HG02678 (cell line): ENCODE data around the gene HOXA11.

Experiments used
- ATAC-seq: cut with Tn5 transposase; IDR thresholded peaks from one replicate; pipeline ENCODE4 v1.9.1; 2021; ENCODE audit warnings: mild to moderate bottlenecking, moderate library complexity; ENCODE audit not compliant: unreplicated experiment

The HOXA11 gene

DNA sequence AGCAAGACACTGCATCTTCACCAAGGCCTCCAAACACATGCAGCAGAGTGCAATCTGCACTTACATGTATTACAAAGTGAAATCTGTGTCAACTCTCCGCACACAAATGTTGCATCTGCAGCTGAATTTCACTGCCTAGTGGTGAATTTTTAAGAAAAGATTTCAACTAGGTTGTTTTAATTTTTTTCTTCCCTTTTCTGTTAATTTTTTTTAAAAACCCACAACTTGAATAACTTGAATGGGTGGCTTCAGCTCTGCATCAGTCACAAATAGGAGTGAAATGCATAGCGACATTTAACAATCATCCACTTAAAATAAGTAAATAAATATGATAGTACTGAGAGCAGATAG, 8.9 kb upstream of the HOXA11 start:
- ATAC-seq = no peak

DNA sequence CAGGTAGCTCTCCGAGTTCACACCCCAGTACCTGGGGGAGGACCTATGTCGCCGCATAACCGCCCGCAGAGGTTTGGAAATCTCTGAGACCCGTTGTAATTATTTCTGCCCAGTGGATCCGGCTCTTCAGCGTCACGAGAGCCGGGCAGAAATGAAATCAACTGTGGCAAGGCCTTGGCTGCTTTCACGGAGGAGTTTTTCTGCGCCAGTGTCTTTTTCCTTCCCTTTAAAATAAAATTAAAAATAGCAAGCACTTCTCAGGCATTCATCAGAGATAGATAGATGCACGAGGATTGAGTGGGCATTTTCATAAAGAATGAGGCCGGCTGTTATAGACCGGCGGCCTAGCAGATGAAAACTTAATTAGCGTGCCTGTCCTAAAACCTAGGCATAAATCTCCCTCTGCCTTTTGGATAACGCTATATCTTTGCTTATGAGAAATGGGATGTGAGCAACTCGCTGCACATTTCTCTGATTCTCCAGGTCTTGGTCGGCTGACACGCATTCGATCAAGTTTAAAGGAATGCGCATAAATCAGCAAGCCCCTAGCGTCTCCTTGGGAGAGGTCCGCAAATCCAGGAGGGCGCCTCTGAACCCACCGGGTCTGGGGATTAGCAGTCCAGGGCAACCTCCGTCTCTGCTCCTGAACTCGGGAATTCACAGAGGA, 8.4 kb upstream of the HOXA11 start:
- no peak for ATAC-seq

DNA sequence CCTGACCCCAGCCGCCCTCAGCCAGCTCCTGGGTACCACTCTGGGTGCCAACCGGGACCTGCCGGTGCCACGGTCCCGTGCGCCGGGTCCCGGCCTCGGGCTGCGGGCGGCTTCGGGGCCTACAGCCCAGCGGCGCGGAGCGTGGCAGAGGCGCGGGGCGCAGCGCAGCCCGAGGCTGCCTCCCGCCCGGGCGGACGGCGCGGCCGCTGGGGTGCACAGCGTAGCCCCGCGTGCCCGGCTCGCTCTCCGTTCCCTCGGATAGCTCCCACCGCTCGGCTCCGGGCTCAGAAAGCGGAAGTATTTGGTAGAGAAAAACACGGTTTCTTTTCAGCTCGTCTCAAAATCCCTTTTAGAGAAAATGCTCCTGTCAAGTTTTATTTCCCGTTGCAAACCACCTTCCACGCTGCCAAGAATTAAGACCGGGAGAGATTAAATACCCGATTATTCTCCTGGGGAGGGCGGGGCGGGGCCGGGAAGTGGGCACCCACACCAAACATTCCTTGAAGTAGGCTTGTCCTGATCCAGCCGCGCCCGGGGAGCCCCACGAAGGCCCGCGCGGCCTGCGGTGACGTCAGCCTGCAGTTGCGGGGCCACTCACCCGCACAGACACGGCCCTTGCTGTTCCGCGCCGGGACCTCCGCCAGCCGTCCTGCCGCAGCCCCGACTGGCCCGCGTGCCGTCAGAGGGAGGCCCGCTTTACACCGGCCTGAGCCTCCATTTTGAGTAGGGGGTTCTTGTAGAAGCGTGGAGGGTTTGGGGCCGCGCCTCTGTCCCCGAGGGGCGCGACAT, 7.7 kb upstream of the HOXA11 start:
- ATAC-seq = no peak

DNA sequence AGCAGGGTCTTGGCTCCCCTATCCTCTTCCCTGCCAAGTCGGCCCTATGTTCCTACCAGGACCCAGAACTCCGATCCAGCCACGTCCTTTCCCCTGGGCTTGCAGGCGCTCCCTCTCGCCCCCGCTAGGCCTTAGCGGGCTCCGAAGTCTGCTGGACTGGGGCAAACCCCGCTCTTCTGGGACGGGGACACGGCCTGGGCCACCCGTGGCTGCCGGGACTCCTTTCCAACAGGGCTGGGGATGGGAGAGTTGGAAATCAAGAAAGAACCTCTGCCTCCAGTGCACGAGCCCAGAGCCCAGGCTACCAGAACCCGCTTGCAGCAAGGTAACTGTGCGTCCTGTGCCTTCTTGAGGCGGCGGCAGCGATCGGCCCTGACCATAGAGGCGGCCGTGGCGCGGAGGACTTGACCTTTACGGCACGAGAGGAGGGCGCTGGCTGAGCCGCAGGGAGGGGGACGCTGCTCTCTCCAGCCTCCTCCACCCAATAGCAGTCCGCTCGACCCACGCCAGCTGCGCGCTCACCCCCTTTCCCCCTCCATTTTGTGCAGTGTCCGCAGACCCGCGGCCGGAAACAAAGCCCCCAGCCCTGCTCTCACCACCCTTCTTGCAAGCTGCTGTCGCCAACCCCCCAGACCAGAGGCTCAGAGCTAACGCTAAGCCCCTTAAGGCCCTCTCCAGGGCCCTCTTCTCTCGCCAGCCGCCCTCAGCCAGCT, 7.0 kb upstream of the HOXA11 start:
- no peak for ATAC-seq

DNA sequence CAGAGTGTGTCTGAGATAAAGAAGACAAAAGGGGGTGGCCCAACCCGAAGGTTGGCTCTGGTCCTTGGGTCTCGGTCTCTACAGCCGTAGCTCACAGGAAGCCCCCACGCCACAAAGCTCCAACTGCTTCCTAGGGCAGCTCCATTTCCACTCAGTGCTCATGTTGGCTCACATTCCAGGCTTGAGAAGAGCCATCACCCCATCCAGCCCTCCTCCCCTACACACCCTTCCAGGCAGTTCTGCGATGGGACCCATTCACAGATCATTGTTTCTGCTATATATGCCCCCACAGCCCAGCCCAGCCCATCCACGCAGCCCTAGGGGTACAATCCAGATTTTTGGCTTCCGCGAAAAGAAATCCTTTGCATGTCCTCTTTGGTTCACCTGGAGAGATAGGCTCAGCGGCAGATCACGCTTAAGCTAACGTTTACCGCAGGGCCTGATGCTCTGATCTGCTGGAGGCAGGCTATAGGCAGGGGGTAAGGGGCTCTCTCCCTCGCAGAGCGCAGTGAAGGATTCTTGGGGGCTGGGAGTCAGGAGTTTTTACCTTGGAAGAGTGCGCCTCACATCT, 6.2 kb upstream of the HOXA11 start:
- no peak for ATAC-seq

DNA sequence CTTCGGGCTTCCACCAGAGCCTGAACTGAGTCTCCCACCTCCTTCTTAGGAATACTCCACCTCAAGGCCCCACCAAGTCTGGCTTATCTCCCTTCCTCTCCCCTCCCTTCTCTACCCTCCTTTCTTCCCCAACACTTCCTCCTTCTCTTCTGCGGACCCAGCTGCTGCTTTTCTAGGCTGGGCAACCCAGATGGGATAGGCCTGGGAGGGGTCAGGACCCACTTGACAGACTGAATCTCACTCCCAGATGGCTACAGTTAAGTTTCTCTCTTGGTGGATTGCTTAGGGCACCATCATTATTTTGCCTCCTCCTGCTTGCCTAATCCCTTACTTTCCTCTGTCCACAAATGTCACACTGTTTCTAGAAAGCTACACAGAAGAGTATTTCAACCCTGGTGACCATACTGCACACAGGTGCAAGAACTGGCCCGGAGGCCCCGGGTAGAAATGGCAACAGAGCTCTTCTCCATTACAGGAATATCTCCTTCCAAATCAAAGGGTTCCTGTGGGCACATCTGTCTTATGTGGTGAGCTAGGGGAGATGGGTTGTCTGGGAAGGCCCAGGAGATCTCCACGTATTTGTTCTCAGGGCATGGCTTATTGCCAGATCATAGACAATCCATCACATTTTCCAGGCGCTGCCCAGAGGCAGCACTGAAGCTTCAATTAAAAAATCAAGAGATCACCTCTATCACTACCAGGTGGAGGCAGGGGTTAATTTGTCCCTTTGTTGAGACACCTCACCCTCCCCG, 5.1 kb upstream of the HOXA11 start:
- ATAC-seq = no peak

DNA sequence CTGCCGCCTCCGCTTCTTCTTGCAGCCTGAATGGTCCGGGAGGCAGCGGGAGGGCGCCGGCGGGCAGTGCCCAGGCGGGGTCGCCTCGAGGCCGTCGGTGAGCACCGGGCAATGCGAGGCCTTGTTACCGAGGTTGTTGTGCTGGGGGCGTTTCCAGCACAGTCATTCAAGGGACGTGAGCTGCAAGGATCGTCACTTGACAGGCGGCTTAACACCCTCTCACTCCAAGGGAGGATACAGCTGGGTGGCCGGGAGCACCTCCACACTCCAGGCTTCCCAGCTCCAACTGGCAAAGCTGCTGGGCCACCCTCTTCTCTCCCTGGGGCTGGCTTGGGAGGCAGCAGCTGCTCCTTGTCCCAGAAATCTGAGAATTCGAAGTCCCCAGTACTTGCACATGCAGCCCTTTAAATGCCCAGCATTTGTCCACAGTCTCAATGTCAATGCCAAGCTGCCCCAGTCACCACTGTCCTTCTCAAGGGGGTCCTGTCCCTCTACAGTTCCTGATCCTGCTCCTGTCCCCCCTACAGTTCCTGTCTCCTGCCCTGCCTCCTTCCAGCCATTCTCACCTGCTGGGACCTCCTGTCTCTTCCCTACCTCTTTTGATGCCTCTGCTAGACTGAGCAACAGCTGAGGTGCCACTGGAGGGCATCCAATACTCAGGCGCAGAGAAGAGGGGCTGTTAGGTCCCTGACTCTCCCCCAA, 4.4 kb upstream of the HOXA11 start:
- ATAC-seq = no peak

DNA sequence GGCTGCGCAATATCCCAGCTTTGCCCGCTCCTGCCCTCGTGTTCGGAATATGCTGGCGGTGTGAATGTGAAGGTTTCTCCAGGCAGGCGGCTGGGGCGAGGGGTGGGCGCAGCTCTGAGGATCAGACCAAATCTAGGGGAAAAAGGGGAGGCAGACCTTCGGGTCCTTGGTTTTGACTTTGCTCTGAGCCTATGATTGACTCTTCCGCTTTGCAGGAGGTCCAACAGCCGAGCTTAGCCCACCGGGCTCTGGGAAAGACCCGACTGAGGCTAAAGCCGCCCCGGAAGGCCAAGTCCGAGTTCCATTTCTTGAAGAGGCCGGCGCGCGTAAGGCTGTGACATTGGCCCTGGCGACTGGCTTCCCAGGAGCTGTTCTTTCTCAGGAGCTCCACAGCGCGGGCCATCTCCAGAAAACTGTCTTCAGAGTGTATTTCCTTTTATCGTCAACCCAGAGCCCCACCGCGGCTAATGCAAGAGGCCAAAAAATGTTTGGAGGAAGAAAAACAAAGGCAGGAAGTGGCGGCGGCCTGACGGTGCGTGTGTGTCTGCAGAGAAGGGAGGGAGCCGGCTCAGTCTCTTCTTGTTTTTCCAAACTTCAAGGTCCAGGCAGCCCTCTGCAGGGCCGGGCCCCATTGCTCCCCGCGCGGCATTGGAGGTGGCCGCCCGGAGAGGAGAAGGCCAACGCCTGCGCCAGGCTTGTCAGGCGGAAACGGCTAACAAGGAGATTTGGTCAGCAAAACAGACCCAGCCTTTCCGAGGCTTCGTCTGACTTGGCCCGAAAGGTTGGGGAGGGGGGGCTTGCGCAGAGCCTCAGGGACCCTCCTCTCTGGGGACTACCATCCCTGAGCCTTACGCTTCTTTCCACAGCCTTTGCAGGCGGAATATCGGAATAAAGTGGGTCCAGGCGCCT, 3.6 kb upstream of the HOXA11 start:
- ATAC-seq = no peak

DNA sequence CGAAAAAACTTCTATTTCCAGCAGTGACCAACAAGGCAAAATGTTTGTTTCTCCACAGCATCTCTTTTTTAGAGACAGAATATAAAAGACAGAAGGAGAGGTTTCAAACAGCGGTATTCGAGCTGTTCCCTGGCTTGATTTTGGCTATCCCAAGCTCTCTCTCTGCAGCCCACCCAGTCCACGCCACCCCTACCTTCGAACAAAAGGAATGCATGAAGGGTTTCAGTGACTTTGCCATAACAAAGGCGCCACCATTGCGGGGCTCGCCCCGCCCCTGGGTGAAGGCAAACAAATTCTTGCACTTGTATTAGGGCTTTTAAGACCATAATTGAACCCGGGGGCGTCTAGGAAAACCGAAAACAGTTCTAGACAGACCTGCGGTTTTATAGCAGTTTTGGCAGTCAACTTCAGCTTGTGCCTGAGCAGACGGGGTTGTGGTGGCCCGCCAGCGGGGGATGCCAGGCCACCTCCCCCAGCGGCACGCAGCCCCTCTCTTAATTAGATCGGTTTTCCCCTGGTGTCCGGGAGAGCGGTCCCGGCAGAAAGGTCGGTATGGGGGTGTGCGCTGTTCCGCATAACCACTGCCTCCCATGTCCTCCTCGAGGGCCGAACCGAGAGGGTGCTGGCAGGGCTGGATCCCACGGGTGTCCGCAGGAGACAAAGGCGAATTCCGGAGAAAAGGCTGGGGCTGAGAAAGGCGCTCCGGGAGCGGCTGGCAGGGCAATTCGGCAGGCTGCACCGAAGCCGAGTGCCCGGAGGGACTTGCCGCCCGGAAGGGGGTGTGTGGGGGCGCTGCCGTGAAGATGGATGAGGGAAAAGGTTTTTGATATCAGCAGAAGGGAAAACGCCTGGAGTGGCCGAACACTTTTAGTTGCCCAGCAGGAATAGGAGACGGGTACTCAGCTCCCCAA, 2.7 kb upstream of the HOXA11 start:
- ATAC-seq = no peak

DNA sequence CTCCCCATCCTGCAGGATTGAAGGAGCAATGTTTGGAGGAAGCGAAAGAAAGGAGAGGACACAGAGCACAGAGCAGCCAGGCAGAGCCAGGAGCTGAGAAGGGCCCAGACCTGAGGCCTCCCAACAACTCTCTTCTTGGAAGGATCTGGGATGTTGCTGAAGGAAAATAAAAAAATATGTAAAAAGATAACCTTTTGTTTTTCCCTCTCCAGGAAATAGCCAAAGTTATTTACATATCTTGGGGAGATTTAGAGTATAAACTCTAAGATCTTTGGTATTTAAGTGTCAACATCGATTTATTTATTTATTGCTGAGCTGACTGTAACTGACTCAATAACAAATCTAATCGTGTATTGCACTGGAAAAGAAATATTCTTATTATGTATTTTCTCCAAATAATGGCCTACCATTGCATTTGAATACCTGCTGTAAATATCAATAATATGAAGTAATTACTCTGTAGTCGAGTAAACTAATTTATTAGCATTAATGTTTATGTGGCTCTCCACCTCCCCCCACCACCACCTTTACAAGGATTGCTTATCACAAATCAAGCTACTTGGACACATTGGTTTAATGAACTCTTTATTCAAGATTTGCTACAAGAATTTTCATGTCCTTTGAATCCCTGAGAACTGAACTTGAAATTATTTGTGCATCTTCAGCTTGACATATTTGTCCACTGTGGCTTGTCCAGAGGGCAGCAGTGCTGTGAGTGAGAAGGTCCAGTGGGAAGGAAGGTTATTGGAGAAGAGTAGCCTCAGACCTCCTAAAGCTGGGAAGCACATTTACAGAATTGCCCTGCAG, 1.8 kb upstream of the HOXA11 start:
- ATAC-seq = no peak

DNA sequence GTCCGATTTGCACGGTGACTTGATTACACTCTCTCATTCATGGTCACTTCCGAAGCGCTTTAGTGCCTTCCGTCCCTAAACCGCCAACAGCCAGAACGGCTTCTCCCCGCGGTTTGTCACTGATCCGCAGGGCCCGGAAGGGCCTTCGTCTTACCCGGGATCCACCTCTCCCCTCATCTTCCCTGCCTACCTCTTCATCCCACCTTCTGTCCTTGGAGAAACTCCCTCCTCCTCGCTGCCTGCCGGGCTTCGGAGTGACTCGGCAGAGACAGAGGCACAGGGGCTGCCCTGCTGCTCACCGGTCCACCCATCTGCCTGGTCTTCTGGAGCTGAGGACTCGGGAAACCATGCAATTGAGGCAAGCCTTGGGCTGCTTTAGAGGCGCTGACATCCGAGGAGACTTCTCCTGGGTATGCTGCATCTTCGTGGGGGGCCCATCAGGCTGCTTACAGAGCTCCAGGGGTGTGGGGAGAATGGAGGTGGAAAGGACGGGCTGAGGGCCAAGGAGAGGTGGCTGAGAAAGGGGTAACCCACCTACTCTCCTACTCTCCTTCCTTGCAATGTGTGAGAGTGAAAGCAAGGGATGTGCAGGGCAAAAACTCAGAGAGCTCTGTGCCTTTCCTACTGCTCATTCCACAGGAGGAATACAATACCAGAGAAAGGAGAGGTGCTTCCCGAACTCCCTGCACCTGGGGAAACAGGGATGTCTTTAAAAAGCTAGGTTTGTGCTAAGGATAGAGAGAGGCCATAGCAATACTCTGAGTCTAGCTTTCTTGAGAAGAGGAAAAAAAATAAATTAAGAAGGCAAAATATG, 1.0 kb upstream of the HOXA11 start:
- no peak for ATAC-seq

DNA sequence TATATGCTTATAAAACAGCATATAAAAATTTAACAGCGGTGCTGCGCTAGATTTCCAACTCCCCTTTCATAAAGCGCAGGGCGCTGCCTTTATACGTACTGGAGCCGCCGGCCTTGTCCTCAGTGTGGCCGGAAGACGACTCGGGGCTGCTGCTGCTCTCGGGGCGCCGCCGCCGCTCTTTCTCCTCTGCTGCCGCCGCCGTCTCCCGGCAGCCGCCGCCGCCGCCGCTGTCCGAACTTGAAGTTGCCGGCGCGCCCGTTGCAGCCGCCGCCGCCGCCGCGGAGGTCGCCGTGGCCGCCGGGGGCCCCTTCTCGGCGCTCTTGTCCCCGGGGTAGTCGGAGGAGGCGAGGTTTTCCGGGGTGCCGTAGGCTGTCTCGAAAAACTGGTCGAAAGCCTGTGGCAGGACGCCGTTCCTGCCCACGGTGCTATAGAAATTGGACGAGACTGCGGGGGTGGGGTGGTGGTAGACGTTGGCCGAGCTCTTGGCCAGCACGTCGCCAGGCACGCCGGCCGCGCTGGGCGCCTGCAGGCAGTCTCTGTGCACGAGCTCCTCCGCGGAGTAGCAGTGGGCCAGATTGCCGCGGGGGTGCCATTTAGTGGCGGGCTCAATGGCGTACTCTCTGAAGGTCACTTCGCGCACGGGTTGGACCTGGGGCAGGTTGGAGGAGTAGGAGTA, 557 bp downstream of the HOXA11 start:
- ATAC-seq = no peak

DNA sequence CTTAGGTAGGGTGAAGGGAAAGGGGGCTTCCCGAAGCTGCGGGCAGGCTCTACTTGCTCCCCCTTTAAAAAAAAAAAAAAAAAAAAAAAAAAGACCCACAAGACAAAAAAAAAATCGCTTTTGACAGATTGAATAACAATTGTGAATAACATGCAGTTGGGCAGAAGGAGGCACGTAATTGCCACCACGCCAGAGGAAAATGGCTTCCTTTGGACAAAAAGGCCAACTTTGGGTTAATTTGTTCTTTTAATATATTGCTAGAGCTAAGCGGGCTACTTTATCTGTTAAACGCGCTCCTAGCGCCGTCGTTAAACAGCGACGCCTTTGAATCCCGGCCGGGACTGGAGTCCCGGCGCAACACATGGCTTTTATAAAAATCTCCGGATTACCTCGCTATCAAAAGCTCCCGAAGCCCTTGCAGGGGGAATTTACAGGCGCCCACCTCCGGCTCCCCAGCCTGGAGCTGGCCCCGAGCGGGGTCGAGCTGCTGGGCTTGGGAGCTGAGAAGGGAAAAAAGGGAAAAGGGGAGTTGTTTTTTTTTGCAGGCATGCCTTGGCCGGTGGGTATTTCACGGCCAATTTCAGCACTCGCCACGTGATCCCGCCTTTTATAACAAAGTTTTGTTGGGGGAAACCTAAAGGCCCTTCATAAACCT, 1.2 kb downstream of the HOXA11 start:
- ATAC-seq = no peak

DNA sequence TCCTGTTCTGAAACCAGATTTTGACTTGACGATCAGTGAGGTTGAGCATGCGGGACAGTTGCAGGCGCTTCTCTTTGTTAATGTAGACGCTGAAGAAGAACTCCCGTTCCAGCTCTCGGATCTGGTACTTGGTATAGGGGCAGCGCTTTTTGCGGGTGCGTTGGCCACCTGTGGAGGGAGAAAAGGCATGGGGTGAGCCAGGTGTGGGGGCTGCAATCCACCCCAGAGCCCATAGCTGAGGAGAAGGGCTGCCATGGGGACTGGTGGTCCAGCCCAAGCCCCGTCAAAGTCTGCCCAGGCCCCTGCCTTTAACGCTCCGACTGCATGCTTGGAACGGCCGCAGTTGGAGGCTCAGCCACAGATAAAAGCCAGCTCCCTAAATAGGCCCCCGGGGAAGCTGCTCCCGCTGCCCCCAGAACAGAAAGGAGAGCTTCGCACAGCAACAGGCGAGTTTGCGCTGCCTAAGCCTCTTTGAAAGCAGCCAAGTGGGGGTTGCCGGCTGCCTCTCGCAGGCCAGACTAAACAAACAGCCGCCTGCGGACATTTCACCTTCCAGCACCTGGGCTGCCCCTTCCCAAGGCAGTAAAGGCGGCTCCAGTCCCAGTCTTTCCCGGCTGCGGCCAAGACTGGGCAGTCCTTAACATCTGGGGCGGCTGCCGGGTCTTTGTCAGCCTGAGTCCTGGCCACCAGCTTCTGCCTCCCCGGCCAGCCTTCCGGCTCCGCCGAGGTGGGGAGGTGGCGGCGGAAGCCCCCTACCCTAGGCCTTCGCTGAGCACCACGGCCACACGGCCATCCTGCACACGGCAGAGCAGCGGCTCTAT, 2.0 kb downstream of the HOXA11 start:
- ATAC-seq = no peak
